NT2/D1 (cell line): ENCODE measurements around the gene KANSL2.

Source experiments
- DNase-seq: peaks from one replicate; pipeline ENCODE4 v3.0.0-alpha.2; 2011; ENCODE audit warnings: low read depth, low spot score
- H3K27me3 ChIP-seq: 2 replicates; pipeline ENCODE4 v1.6.0; 2011; ENCODE audit warnings: mild to moderate bottlenecking; ENCODE audit not compliant: insufficient read length, insufficient read depth
- H3K36me3 ChIP-seq: 2 replicates; pipeline ENCODE4 v1.6.1; 2011; ENCODE audit warnings: mild to moderate bottlenecking, low read length, mixed read lengths; ENCODE audit not compliant: insufficient read depth, insufficient read length
- H3K4me1 ChIP-seq: 2 replicates; pipeline ENCODE4 v1.5.1; 2011; ENCODE audit not compliant: insufficient read depth, insufficient read length
- H3K4me3 ChIP-seq: 2 replicates; pipeline ENCODE4 v1.5.1; 2011; ENCODE audit warnings: low read depth; ENCODE audit not compliant: insufficient read length
- H3K9ac ChIP-seq: 2 replicates; pipeline ENCODE4 v1.6.0; 2011; ENCODE audit warnings: low read depth; ENCODE audit not compliant: insufficient read length
- H3K9me3 ChIP-seq: 2 replicates; pipeline ENCODE4 v1.5.1; 2011; ENCODE audit warnings: mild to moderate bottlenecking, low read length; ENCODE audit not compliant: insufficient read depth
- SUZ12 ChIP-seq: IDR thresholded peaks from 2 replicates; pipeline ENCODE4 v1.6.1; 2011; ENCODE audit not compliant: insufficient read length, insufficient read depth; ENCODE audit errors: extremely low read depth
- YY1 ChIP-seq: IDR thresholded peaks from 2 replicates; pipeline ENCODE4 v1.6.1; 2011; ENCODE audit not compliant: insufficient read length, insufficient read depth
- ZNF274 ChIP-seq: IDR thresholded peaks from 2 replicates; pipeline ENCODE4 v1.6.1; 2011; ENCODE audit warnings: mild to moderate bottlenecking, low read depth, low read length

Gene KANSL2

GRCh38 chr12:48691826-48692487 is 9.9 kb upstream of the KANSL2 start:
- H3K4me1 ChIP-seq: no peaks in the 10 kb centered on the region
- TF ChIP-seq SUZ12: no peak
- TF ChIP-seq YY1: no peak
- TF ChIP-seq ZNF274: no peak
- no peak overlapping the region for H3K9ac ChIP-seq
- no peak for DNase-seq
- H3K27me3 ChIP-seq: no peaks in the 10 kb centered on the region
- no peaks in the 10 kb centered on the region for H3K9me3 ChIP-seq
- peaks cover 90% of the 10 kb centered on the region for H3K36me3 ChIP-seq
- no peak overlapping the region for H3K4me3 ChIP-seq

DNA sequence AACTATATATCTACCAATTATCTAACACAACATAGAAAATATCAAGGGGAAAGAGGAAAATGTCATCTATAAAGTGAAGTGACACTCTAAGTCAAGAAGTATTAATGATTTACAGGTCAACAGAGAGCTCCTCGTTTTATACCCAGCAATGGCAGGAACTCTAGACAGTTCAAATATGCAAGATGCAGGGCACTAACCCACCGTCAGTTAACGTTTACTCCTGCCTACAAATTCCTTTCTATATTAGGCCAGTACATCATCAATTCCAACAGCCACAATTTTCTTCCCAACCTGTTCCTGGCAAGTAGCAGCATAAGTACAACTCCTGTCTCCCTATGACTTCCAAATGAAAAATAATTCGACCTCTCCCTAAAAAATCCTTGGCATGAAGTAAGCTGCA is 9.0 kb upstream of the KANSL2 start:
- no peak for DNase-seq
- Histone ChIP-seq H3K9me3 (no peaks in the 10 kb centered on the region), H3K9ac (no peak overlapping the region), H3K27me3 (no peaks in the 10 kb centered on the region), H3K36me3 (peaks cover 80% of the 10 kb centered on the region), H3K4me3 (no peak overlapping the region), H3K4me1 (no peaks in the 10 kb centered on the region)
- TF ChIP-seq ZNF274: no peak
- no peak for TF ChIP-seq YY1
- TF ChIP-seq SUZ12: no peak

GRCh38 chr12:48690436-48690835 is 8.4 kb upstream of the KANSL2 start:
- TF ChIP-seq ZNF274: no peak
- no peak for TF ChIP-seq YY1
- TF ChIP-seq SUZ12: no peak
- H3K4me1 ChIP-seq: no peaks in the 10 kb centered on the region
- H3K27me3 ChIP-seq: no peaks in the 10 kb centered on the region
- H3K36me3 ChIP-seq: peaks cover 75% of the 10 kb centered on the region
- H3K9me3 ChIP-seq: no peaks in the 10 kb centered on the region
- DNase-seq: no peak
- no peak overlapping the region for H3K9ac ChIP-seq
- no peak overlapping the region for H3K4me3 ChIP-seq

- no peak overlapping the region for H3K4me3 ChIP-seq
- no peak for TF ChIP-seq ZNF274
- DNase-seq: no peak
- no peak overlapping the region for H3K9ac ChIP-seq
- H3K36me3 ChIP-seq: peaks cover 59% of the 10 kb centered on the region
- H3K27me3 ChIP-seq: no peaks in the 10 kb centered on the region
- no peaks in the 10 kb centered on the region for H3K9me3 ChIP-seq
- no peaks in the 10 kb centered on the region for H3K4me1 ChIP-seq
Observed at GRCh38 chr12:48688836-48689235, 6.8 kb upstream of the KANSL2 start.

DNA sequence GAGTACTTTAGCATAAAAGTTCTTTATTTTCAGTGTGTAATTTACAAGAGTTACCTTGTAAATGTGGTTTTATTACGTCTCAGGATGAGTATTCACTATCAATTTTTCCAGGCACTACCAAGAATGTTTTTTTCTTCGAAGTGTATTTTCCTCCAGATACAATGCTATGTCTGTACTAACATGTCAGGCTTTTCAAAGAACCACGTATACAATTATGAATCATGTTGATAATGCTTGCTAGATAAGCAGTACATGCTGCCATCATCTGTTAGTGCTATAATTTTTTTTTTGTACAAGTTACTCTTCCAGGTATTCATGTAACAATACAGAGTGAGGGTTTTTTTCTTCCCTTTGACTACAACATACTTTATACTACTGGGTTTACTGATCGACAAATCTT is 5.6 kb upstream of the KANSL2 start:
- DNase-seq: no peak
- H3K4me3 ChIP-seq: no peak overlapping the region
- peaks cover 7% of the 10 kb centered on the region for H3K27me3 ChIP-seq
- H3K36me3 ChIP-seq: peaks cover 46% of the 10 kb centered on the region
- no peak overlapping the region for H3K9ac ChIP-seq
- no peaks in the 10 kb centered on the region for H3K4me1 ChIP-seq
- H3K9me3 ChIP-seq: no peaks in the 10 kb centered on the region
- TF ChIP-seq ZNF274 (no peak), SUZ12 (no peak)

- Histone ChIP-seq H3K9ac (no peak overlapping the region), H3K9me3 (no peaks in the 10 kb centered on the region), H3K4me1 (no peaks in the 10 kb centered on the region), H3K4me3 (no peak overlapping the region), H3K27me3 (peaks cover 7% of the 10 kb centered on the region), H3K36me3 (peaks cover 39% of the 10 kb centered on the region)
- DNase-seq: no peak
- no peak for TF ChIP-seq ZNF274
- TF ChIP-seq YY1: no peak
- no peak for TF ChIP-seq SUZ12
Observed at GRCh38 chr12:48686615-48687334, 4.7 kb upstream of the KANSL2 start.

DNA sequence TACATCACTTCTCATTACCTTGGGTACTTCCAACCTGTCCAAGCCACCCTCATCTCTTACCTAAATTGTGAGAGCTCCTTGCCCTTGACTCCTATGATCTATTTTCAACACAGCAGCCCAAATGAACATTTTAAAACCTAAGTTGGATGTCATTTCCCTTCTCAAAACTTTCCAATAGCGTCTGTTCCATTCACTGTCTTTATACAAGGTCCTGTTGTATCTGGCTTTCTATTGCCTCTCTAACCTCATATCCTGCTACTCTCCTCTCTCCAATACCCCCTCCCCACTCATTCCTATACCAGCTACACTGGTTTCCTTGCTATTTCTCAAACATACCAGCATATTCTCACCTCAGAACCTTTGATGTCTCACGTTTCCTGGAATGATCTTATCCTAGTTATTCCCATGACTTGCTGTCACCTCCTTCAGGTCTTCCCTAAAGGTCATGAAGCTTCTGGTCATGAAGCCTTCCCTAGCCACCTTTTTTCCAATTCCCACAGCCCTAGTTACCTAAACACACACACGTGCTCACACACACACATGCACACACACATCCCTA is 4.1 kb upstream of the KANSL2 start:
- H3K4me3 ChIP-seq: no peak overlapping the region
- H3K9me3 ChIP-seq: no peaks in the 10 kb centered on the region
- no peak overlapping the region for H3K9ac ChIP-seq
- peaks cover 36% of the 10 kb centered on the region for H3K36me3 ChIP-seq
- DNase-seq: no peak
- H3K4me1 ChIP-seq: no peaks in the 10 kb centered on the region
- TF ChIP-seq SUZ12 (no peak), YY1 (no peak), ZNF274 (no peak)
- peaks cover 7% of the 10 kb centered on the region for H3K27me3 ChIP-seq
